ENCODE data around the gene EAF1.
"Not testable (repeated sequence)": the region's sequence is repeated elsewhere in the genome, so short reads cannot be mapped to it uniquely, and the experiment has no call there.

EAF1 gene

DNA sequence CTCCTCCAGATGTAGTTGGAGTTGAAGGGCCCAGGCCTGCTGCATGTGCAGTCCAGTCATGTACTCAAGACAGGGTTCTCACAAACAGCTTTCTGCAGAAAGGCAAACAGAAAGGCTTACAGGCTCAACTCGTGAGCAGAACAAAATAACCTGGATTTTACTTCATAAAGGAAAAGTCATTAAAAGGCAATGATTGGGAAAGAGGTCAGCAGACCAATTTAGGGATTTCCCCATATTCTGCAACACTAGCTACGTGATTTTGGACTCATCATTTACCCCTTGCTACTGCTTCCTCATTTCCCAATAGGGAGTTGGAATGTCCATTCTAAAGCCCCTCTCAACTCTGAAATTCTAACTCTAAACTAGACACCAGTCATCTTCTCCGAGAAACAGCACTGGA is 18.2 kb upstream of the EAF1 start:
- no peak for DNase-seq

DNA sequence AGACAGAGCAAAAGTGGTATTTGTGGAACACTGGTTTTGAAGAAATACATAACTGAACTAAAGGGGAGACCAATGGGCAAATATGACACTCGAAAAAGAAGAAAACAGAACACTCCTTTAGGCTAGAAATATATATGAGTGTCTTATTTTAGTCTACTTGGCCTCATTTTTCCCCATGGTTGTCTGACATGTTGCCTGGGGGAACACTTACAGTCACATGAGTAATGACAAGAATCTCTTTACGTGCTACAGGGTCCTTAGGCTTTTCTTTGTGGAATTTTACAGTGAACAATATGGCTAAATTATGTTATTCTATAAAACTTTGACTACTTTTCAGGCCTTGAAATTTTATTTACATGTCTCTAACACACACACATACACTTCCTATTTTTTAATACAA is 17.6 kb upstream of the EAF1 start:
- no peak for DNase-seq

DNA sequence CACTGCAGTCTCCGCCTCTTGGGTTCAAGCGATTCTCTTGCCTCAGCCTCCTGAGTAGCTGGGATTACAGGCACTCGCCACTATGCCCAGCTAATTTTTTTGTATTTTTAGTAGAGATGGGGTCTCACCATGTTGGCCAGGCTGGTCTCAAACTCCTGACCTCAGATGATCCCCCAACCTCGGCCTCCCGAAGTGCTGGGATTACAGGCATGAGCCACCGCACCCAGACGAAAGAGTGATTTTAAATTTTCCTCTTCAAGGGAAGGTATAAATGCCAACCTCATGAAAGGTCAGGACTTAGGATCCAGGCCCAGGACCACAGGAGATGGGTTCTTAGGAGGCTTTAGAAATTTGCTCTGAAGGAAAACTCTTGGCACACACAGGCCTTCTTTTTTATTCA is 16.4 kb upstream of the EAF1 start:
- not testable (repeated sequence) for DNase-seq

DNA sequence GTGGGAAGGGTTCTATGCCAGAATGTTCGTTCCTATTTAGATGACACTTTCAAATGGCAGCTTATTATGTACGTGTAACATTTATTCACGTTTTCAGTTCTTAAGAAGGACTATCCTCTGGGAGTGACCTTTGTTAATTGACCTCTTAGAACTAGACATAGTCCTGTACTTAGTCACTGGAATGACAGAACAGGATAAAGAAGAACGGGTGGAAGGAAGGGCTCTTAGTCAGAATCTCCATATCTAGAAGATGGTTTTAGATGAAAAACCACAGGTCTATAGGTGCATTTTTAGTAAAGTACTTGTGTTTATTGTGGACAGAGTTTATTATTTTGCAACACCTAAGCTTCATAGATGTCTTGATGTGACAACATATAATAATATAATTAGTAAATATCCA is 6.5 kb upstream of the EAF1 start:
- no peak for DNase-seq

DNA sequence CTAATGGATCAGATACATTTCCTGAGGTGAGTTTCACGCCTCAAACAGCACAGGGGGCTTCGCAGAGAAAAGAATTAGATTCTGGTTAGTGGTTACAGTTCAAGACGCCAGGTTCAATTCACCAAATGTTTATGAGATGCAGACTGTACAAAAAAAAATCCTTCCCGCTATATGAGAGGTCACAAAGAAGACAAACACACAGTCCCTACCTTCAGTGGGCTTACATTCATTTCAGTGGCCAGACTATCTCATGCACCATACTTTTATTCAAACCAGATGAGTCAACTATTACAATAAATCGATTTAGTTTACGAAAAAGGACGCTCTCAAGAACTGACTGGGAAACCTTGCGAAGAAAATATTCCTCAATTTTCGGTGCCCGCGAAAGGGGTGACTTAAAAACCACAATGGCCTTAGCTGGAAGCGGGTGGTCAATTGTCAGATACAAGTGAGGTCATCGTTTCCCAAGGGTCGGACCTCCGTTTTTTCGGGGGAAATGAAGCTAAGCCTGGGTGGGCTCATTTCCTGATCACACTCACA is 749 bp upstream of the EAF1 start:
- no peak for DNase-seq

DNA sequence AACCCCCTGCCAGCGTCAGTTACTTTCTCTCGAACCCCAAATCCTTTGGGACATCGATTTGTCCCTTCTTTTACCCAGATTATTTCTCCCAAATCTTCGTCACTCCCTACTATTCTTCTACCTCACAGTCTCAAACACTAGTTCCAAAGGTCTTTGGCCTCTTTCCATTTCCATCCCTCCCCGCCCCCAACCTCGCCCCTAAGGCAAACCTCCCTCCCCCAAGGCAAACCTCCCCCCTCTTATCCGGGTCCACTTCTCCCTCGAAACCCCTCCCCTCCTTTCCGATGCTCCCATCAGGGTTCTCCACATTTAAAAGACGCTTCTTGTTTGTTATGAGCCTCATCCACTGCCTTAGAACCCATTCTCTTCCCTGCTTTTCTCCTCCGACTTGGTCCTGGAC is 583 bp downstream of the EAF1 start:
- no peak for DNase-seq

DNA sequence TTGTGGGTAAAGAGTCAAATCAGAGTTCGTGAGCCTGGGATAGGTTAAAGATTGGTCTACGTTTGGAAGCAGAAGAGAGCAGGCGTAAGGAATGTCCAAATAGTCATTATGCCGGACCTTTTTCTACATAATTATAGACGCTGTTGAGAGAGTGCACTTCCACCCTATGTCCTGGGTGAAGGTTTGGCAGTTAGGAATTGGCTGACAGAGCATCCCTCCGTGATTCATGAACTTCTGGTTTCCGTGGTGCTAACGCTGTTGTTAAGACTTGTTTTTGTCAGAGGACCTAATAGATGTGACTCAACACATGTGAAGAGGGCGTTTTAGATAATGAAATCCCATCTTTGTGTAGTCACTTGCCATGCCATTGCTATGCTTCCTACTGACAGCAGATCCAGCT is 1.1 kb downstream of the EAF1 start:
- DNase-seq: no peak

DNA sequence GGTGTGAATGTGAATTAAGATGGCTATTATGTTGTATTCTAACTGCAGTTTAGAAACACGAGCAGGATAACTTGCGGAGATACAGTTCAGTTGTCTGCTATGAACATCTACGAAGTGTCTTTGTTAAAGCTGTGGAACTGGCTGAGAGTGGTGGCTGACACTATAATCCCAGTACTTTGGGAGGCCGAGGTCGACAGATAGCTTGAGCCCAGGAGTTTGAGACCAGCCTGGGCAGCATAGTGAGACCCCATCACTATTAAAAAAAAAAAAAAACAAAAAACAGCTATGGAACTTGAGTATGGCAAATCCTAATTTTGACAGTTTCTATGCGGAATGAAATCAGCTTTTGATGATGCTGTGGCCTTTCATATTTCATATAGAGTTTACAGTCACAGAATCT is 1.7 kb downstream of the EAF1 start:
- no peak for DNase-seq

DNA sequence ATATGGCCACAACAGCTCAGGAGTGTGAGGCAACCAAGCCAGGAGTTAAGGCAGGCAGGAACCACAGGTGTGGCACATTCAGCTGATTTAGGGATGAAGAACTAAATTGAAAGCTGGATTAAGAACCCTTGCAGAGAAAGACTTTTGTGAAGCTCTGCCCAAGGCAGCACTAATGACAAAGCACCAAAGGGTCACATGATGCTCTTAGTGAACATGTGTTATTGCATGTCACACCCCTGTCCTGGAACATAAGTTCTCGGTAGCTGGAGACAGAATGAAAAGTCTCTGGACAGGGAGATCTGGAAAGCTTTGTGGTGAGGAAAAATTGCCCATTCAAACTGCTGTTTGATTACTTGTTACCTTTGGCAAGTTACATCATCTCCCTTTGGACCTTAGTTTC is 3.2 kb downstream of the EAF1 start:
- no peak for DNase-seq

DNA sequence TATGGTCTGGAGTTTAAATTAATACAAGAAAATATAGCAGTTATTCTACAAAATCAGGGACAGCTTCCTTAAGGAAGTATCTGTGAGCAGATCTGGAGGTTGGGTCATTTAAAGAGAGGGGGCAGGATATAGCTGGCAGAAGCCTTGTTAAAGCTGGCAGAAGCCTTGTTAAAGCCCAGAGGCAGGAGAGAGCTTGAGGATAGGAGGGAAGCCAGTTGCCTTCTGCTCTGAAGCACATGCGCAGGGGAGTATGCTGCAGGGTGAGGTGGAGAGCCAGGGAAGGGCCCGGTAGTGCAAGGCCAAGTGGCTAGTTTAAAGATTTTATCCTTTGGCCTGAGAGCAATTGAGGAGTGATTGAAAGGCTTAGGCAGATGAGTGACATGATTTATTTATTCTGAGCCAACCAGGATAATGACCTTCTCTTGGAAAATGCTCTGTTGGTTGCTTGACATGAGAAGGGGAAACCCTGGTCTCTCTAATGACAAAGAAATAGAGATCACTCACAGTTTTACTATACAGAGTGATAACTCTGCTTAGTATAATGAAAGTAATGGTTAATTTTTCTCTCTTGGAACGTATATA is 3.9 kb downstream of the EAF1 start:
- DNase-seq: no peak

DNA sequence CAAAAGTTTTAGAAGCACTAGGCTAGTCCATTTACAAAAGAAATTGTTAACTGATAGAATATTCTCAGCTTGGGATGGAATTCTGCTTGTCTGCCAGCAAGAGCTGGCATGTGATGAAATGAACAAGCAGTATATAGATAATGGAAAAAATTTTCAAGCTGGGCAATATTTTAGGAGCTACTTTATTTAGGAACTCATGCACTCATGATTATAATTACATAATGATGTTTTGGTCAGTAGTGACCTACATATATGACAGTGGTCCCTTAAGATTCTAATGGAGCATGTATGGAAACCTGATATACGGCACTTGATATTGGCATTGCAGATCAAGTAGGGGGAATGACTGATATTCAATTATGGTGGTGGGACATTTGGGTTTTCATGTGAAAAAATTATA is 6.1 kb downstream of the EAF1 start:
- DNase-seq: no peak

DNA sequence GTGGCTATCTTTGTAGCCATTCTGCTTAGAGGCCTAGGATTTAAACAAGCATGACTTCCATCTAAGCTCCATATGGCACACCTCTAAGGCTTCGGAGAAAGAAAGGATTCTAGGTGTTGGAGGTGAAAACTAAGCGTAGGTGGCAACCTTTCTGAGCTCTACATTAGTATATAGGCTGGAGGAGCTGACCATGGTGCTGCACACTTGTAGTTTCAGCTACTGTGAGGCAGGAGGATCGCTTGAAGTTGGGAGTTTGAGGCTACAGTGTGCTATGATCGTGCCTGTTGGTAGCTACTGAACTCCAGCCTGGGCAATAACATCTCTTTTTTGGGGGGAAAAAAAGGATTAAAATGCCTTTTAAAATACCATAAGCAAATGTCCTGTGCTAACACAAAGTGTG is 7.4 kb downstream of the EAF1 start:
- no peak for DNase-seq

DNA sequence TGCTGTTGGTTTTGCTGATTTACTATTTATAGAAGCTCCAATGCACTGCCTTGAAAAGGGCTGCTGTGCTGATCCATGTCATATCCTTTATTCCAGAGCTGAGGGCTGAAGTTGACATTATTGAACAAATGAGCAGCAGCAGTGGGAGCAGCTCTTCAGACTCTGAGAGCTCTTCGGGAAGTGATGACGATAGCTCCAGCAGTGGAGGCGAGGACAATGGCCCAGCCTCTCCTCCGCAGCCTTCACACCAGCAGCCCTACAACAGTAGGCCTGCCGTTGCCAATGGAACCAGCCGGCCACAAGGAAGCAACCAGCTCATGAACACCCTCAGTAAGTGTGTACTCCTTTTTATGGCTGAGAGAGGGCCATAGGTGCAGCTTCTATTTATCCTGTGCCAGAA is 8.8 kb downstream of the EAF1 start:
- no peak for DNase-seq

DNA sequence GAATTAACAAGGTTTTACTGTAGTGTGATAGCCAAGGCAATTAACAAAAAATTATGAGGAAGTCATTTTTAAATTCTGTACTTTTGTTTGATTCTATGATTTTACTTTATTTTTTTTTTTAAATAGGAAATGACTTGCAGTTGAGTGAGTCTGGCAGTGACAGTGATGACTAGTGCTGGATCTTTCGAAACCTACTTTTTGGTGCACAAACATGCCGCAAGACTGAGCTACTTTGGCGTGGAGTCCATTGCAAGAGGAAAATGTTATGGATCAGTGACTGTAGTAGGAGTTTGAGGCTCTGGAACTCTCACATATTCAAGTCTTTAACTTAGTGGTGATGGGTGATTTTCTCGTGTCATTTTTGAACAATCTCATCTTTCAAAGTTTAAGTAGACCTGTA is 11.6 kb downstream of the EAF1 start:
- DNase-seq: no peak

DNA sequence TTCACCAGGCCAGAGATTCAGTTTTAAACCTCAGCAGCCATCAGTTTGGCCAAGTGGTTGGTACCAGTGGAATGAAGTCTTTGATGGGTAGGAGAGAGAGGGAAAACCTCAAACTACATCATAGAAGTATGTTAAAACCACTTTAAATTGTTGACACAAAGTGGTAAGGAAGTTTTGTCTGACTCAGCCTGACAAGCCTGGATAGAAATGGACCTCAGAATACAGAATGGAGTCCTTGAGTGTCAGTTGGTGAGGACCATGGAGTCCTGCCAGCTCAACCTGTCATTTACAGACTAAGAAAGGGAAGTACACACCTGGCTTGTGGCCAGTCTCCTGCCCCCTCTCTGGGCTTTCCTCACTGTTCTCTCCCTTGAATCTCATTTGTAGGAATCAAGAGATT is 12.1 kb downstream of the EAF1 start:
- DNase-seq: no peak

DNA sequence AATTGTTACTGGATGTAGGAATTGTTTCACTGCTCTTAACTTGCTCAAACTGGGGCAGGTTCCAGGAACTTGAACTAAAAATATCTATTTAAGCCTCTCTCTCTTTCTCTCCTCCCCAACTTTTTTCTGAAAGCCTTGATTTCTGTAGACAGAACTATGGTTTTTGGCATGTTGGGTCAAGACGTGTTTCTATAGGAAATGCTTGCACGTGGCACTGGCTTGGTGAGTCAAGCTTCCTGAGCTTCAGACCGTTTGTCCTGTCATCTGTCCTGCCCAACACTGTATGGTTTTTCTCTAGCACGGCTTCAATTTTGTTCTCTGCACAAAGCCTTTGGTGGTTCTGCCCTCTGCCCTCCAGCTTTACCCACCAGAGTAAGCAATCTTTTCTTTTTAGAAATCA is 13.5 kb downstream of the EAF1 start:
- DNase-seq: no peak

DNA sequence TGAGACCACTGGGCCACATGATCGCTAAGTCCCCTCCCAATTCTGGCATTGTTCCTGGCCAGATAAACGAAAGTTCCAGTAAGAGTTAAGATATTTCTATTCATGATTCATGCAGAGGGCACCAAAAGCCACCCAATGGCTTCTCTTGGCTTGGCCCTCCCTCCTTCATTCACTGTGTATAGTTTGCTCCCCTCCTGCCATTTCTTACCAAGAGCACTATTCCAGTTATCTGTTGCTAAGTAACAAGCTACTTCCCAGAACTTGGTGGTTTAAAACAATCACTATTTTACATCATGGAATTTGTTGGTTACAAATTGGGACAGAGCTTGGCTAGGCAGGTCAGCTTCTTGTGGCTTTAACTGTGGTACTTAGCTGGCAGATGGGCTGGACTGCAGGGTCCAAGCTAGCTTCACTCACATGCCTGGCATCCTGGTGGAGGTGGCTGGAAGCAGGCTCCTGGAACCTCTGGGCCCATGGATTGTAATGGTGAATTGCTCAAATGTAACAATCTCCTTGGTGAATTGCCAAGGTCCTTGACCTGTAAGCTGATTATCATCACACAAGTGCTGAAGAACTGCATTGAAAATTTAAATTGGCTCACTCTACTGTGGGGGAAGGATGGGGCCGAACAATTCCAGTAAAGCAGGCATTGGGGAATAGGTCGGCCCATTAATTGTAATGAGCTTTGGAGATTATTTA is 16.6 kb downstream of the EAF1 start:
- no peak for DNase-seq

DNA sequence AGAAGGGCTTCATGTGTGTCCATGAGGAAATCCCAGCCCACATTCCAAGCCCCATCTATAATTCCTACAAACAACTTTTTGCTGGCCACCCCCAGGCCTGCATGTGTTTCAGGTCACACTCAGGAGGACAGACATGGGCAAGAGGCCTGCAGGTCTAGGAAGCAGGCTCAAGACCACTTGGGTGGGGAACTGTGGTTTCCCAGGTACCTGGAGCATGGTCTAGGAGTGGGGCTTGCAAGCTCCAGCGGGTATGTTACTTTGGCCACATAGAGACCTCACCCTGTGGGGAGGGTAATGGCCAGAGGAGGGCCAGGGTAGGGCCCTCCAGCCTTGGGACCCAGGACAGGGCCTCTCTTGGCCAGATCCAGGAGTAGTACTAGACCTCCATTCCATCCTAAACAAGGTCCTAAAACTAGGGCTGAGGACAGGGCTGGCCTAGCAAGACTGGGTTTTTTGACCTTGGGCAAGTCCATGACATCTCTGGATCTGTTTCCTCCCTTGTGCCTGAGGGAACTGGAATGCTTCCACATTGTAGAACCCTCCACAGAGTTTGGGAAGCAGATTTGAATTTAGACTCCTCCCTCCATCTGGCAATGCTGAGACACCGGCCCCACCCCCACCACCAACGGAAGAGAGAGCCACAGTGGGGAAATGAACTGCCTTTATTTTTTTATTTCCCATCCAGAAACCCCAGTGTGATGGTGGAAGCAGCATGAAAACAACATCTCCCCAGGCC is 22.3 kb downstream of the EAF1 start:
- DNase-seq: no peak

DNA sequence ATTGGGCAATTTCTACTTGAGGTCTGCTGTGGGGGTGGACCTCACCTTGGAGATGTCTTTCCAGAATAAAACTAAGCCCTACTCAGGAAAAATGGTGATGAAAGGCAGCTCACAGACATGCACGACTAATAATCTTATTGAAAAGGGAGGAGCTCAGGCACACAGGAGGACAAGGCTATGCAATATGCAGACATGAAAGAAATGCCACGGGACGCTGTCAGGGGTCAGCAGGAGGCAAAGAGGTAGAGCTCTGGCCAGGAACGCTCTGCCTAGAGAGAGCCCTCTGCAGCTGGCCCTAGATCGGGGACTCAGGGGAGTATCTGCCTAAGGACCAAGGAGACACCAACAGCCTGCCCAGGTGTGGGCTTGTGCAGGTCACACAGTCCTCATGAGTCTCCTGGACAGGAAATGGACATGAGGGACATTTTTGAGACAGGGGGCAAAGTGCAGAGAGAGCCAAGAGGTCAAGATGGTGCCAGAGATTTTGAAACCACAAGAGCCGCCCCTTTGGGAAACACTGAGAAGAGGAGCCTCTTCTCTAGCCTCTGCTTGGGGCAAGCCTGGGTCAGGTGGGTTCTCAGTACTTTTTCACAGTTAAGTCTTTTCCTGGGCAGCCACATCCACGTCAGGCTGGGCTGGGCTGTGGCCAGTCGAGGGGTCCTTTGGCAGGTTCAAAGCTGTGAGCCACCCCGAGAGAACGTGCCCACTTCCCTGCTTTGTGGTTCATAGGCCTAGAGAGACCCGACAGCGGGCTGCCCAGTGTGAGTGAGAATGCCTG is 23.2 kb downstream of the EAF1 start:
- no peak for DNase-seq

DNA sequence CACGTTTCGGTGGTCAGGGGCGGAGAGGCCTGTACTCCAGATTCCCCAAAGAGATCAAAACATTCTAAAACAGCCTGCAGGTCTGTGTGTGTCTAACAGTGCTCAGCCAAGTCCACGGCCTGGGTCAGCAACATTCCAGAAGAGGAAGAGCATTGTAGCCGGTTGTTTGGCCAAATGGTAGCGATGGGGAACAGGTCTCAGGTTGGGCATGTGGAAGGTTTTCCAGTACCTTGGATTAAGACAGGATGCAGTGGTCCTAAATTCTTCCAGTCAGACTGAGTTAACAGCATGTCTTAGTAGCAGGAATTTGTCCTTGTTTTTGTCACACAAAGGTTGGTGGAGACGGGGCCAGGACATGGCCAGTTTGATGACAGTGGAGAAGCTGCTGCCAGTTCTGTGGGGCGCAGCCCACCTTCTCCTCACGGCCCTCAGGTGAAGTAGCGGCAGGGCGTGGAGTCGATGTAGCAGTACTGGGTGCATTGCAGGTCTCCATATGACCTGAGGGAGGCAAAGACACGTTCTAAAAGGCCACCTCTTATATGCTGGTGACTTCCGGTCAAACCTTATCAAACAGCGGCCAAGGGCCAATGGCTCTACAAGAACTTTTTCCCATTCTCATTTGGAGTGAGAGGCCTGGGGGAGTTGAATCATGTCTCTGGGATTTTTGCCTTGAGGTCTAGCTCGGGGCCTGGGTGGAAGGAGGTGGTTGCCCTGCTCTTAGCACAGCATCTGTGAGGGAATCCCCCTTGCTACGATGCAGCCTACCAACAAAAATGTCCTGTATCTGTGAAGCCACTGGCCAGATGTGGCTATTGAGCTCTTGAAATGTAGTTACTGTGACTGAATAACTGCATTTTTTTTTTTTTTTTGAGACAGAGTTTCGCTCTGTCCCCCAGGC is 24.1 kb downstream of the EAF1 start:
- DNase-seq: no peak

DNA sequence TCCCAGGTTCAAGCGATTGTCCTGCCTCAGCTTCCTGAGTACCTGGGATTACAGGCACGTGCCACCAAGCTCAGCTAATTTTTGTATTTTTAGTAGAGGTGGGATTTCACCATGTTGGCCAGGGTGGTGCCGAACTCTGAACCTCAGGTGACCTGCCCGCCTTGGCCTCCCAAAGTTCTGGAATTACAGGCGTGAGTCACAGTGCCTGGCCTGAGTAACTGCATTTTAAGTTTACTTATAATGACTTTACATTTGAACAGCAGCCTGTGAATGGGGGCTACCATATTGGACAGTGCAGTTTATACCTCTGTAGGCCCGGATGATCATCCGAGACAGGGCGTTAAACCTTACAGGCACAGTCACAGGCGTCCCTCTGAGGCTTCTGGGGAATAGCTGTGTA is 24.8 kb downstream of the EAF1 start:
- DNase-seq: no peak

DNA sequence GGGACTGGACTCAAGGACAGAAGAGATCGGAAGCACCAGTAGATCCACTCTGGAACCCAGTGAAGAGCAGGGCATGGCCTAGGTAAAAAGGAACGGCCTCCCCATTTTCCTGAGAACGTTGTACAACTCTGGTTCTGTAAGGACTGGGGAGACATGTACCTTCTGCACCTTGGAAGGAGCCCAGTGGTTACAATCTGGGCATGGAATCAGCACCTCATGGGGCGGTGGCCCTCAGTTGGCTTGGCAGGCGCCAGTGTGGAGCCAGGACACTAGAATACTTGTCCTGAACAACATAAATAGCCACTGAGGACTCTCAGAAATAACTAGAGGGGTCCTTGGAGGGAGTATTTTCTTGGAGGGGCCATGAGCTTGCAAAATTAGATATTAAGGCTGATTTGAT is 25.6 kb downstream of the EAF1 start:
- DNase-seq: no peak

Measured in NCI-H1092 (cell line).